GM21447 (cell line): ENCODE measurements around the gene GOSR1.
"Not testable (repeated sequence)": the region's sequence is repeated elsewhere in the genome, so short reads cannot be mapped to it uniquely, and the experiment has no call there.

Experiments
- ATAC-seq: cut with Tn5 transposase; IDR thresholded peaks from one replicate; pipeline ENCODE4 v1.9.1; 2021; ENCODE audit not compliant: unreplicated experiment

Gene GOSR1

GRCh38 chr17:30574309-30574708 lies 97.1 kb downstream of the GOSR1 start:
- not testable (repeated sequence) for ATAC-seq

- not testable (repeated sequence) for ATAC-seq
These were observed 97.6 kb downstream of the GOSR1 start for GRCh38 chr17:30574806-30575205.

DNA sequence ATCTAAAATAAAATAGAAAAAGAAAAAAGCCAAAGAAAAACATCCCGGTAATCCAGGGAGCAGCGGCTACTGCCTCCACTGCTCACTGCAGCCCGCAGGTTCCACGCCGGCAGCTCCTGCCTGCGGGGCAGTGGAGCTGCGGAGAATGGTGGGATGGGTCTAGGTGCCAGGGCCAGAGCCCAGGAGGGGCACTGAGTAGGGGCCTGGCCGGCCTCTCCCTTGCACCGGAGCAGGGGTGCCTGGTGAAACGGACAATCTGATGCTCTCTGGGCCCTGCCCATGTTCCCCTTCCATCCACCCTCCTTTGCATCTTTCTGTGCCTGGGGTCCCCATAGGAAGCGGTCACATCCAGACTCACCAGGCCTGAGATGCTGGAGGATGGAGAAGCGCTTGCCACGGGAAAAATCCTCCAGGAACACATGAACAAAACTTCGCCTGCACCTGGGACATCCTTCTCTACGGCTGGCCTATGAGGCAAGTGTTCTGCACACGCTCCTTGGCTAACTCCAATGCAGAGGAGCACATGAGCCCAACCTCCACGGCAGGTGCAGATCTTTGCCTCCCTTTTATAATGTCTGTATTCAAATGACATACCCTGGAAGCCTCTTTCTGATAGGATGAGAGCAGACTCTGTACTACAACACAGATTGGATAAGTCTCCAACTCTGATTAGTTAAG lies 98.6 kb downstream of the GOSR1 start:
- not testable (repeated sequence) for ATAC-seq

GRCh38 chr17:30576326-30576861 lies 99.2 kb downstream of the GOSR1 start:
- no peak for ATAC-seq
